Activated CD8-positive, alpha-beta memory T cell treated with anti-CD3 and anti-CD28 coated beads for 24 hours (primary cell): ENCODE measurements around the gene RANGAP1.

Experiments
- DNase-seq: peaks from one replicate; pipeline ENCODE4 v3.0.0-alpha.2; 2020

RANGAP1 gene

GRCh38 chr22:41231369-41231768, 54.6 kb downstream of the RANGAP1 start:
- no peak for DNase-seq

- no peak for DNase-seq
These were observed 55.6 kb downstream of the RANGAP1 start for GRCh38 chr22:41230401-41230785.

GRCh38 chr22:41229730-41230400, 56.1 kb downstream of the RANGAP1 start:
- no peak for DNase-seq

- DNase-seq: no peak
These were observed 56.8 kb downstream of the RANGAP1 start for GRCh38 chr22:41229215-41229614.

- DNase-seq: no peak
These were observed 59.0 kb downstream of the RANGAP1 start for GRCh38 chr22:41226723-41227655.

GRCh38 chr22:41223535-41223934, 62.5 kb downstream of the RANGAP1 start:
- DNase-seq: no peak

- DNase-seq: no peak
These were observed 63.0 kb downstream of the RANGAP1 start for GRCh38 chr22:41222846-41223507.

- no peak for DNase-seq
These were observed 68.3 kb downstream of the RANGAP1 start for GRCh38 chr22:41217553-41218157.

GRCh38 chr22:41216984-41217383, 69.0 kb downstream of the RANGAP1 start:
- no peak for DNase-seq

GRCh38 chr22:41215926-41216325, 70.1 kb downstream of the RANGAP1 start:
- no peak for DNase-seq

- no peak for DNase-seq
These were observed 70.6 kb downstream of the RANGAP1 start for GRCh38 chr22:41215409-41215808.

- DNase-seq: no peak
These were observed 79.3 kb downstream of the RANGAP1 start for GRCh38 chr22:41206719-41207118.

- DNase-seq: peak; percentile 99
These were observed 80.7 kb downstream of the RANGAP1 start, which contains the start of gene L3MBTL2 for GRCh38 chr22:41204992-41205900. Gene L3MBTL2 (plus strand): TSS chr22:41205312. CDS start chr22:41205363, 51 bp downstream.

GRCh38 chr22:41204066-41204465, 81.9 kb downstream of the RANGAP1 start:
- DNase-seq: no peak

- no peak for DNase-seq
These were observed 82.9 kb downstream of the RANGAP1 start for GRCh38 chr22:41203118-41203517.

- no peak for DNase-seq
These were observed 84.8 kb downstream of the RANGAP1 start for GRCh38 chr22:41201141-41201540.

- DNase-seq: no peak
These were observed 87.9 kb downstream of the RANGAP1 start for GRCh38 chr22:41198027-41198580.

- DNase-seq: peak; percentile 94
These were observed 88.7 kb downstream of the RANGAP1 start for GRCh38 chr22:41197038-41197972.
